B cell (primary cell): Measurements from ENCODE around the gene CCDC91. TPM values are rescaled to one million over a fixed set of nuclear protein-coding genes. Genes with fewer than 3 reads are reported as not detected.

Source experiments
- ATAC-seq: fragments of 200-7000 bp; cut with Tn5 transposase; one replicate; pipeline ENCODE4 v1.10.0; 2021; ENCODE audit warnings: low read depth, mild to moderate bottlenecking, moderate number of reproducible peaks, moderate library complexity
- CTCF ChIA-PET: fragments of 350-600 bp; sonication (Branson Sonifier 250); formaldehyde crosslinking; loops from one replicate; lab custom pipeline; 2021; ENCODE audit warnings: antibody characterized with exemption, inconsistent platforms; lab: Charles Lee
- POLR2A ChIA-PET: fragments of 350-600 bp; sonication (Branson Sonifier 250); formaldehyde crosslinking; loops from one replicate; lab custom pipeline; 2021; ENCODE audit warnings: antibody characterized with exemption; lab: Charles Lee
- DNase-seq: peaks from one replicate; pipeline ENCODE4 v3.0.0; 2013
- H2AFZ ChIP-seq: 2 replicates; pipeline ENCODE4 v1.6.1; 2012; ENCODE audit warnings: mild to moderate bottlenecking, low read depth, low read length; ENCODE audit not compliant: insufficient read depth, poor library complexity, severe bottlenecking
- H3K27ac ChIP-seq, 2 donors: 1 replicate in 1 of 2; 2 replicates in 1 of 2; pipeline ENCODE4 v1.5.1; 2012 to 2013; ENCODE audit warnings: low read length in 2 of 2, mild to moderate bottlenecking in 2 of 2, moderate library complexity in 1 of 2
- H3K27me3 ChIP-seq, 4 experiments: fragments of 200-600 bp in 1 of 4; sonication (generic) in 1 of 4; replicated peaks in 1 of 4; 1 replicate in 2 of 4; 2 replicates in 2 of 4; pipeline versions ENCODE4 v1.6.1 to v1.7.0; 2013 to 2016; ENCODE audit warnings: low read length in 3 of 4, mild to moderate bottlenecking in 2 of 4, mixed read lengths in 1 of 4, moderate library complexity in 1 of 4; ENCODE audit not compliant: insufficient read depth in 4 of 4, control insufficient read depth in 3 of 4; ENCODE audit errors: control extremely low read depth in 1 of 4
- H3K36me3 ChIP-seq, 2 experiments: replicated peaks in 1 of 2; 1 replicate in 1 of 2; 2 replicates in 1 of 2; pipeline versions ENCODE4 v1.6.1 to v1.7.1; 2013; ENCODE audit warnings: low read length in 1 of 2; ENCODE audit not compliant: insufficient read depth in 2 of 2, control insufficient read depth in 1 of 2; ENCODE audit errors: control extremely low read depth in 1 of 2, extremely low read depth in 1 of 2
- H3K4me1 ChIP-seq, 2 donors: fragments of 200-600 bp in 1 of 2; sonication (generic) in 1 of 2; 1 replicate in 1 of 2; 2 replicates in 1 of 2; pipeline versions ENCODE4 v1.5.1 to v1.6.1; 2013 to 2017; ENCODE audit warnings: low read length in 2 of 2; ENCODE audit not compliant: control insufficient read depth in 2 of 2, insufficient read depth in 2 of 2
- H3K4me2 ChIP-seq: replicated peaks from 2 replicates; pipeline ENCODE3; 2012; ENCODE audit warnings: mild to moderate bottlenecking, low read depth, low read length; ENCODE audit not compliant: poor library complexity, severe bottlenecking
- H3K4me3 ChIP-seq, 5 experiments: fragments of 200-600 bp in 1 of 5; sonication (generic) in 1 of 5; 1 replicate in 3 of 5; 2 replicates in 2 of 5; pipeline versions ENCODE4 v1.5.1 to v1.7.0; 2011 to 2016; ENCODE audit warnings: low read length in 4 of 5, mild to moderate bottlenecking in 4 of 5, low read depth in 2 of 5, control low read depth in 1 of 5, moderate library complexity in 1 of 5; ENCODE audit not compliant: insufficient read depth in 1 of 5; ENCODE audit errors: control extremely low read depth in 1 of 5, extremely low read depth in 1 of 5
- H3K79me2 ChIP-seq: fragments of 200-600 bp; sonication (generic); one replicate; pipeline ENCODE4 v1.6.0; 2016; ENCODE audit warnings: low read length; ENCODE audit not compliant: control insufficient read depth, insufficient read depth
- H3K9ac ChIP-seq: fragments of 200-600 bp; sonication (generic); 2 replicates; pipeline ENCODE4 v1.6.1; 2017; ENCODE audit warnings: mild to moderate bottlenecking, low read length, moderate library complexity
- H3K9me3 ChIP-seq, 3 donors: one replicate each; pipeline versions ENCODE4 v1.6.1 to v1.7.1; 2013; ENCODE audit warnings: low read length in 2 of 3; ENCODE audit not compliant: control insufficient read depth in 2 of 3, insufficient read depth in 1 of 3; ENCODE audit errors: control extremely low read depth in 1 of 3
- H4K20me1 ChIP-seq: 2 replicates; pipeline ENCODE4 v1.6.0; 2012; ENCODE audit warnings: mild to moderate bottlenecking, low read length; ENCODE audit not compliant: insufficient read depth, control insufficient read depth, poor library complexity, severe bottlenecking
- H3K27ac Mint-ChIP-seq: one replicate; pipeline ENCODE4 v1.8.0; 2021; ENCODE audit warnings: mixed read lengths
- H3K27me3 Mint-ChIP-seq: one replicate; pipeline ENCODE4 v1.8.0; 2021; ENCODE audit warnings: mixed read lengths
- H3K4me1 Mint-ChIP-seq: one replicate; pipeline ENCODE4 v1.8.0; 2021; ENCODE audit warnings: mixed read lengths
- H3K4me3 Mint-ChIP-seq: one replicate; pipeline ENCODE4 v1.8.0; 2021; ENCODE audit warnings: mixed read lengths
- H3K9me3 Mint-ChIP-seq: one replicate; pipeline ENCODE4 v1.8.0; 2022; ENCODE audit warnings: mixed read lengths; ENCODE audit not compliant: insufficient read depth
- CTCF ChIP-seq: fragments of 200-600 bp; IDR thresholded peaks from one replicate; pipeline ENCODE4 v1.8.0; 2022; ENCODE audit warnings: antibody characterized with exemption, mild to moderate bottlenecking
- EZH2 ChIP-seq: IDR thresholded peaks from 2 replicates; pipeline ENCODE4 v1.6.1; 2012; ENCODE audit warnings: borderline replicate concordance, low read depth, mild to moderate bottlenecking, moderate library complexity, low read length; ENCODE audit not compliant: insufficient read depth, poor library complexity, severe bottlenecking
- WGBS: methylation state at CpG from one replicate; pipeline ENCODE4 v1.1.5; 2013; ENCODE audit warnings: missing lambda C conversion rate; ENCODE audit not compliant: insufficient coverage; 5-methylcytosine and 5-hydroxymethylcytosine counted together
- intact Hi-C: fragments of 100-400 bp; cut with micrococcal nuclease; formaldehyde crosslinking; loops from one replicate; pipeline ENCODE4 v1.10.0; 2022
- polyA plus RNA-seq: library from polyadenylated mRNA; depleted of rRNA; stranded (reverse); fragments of >200 nt; gene quantifications from 2 replicates; pipeline ENCODE4 v1.2.3, GENCODE V29; 2012
- small RNA-seq: library from RNA; depleted of rRNA; stranded (forward); fragments of <200 nt; gene quantifications from one replicate; pipeline ENCODE3, GENCODE V24; 2012; ENCODE audit warnings: low replicate concordance, low read depth; ENCODE audit not compliant: insufficient read length
- total RNA-seq, 2 donors: library from RNA; stranded (reverse); fragments of 120-200 nt in 1 of 2; gene quantifications; 1 replicate in 1 of 2; 2 replicates in 1 of 2; pipeline versions ENCODE4 v1.2.3 to v1.2.4, GENCODE V29; 2013 to 2022

CCDC91 gene
- total and polyA plus RNA-seq, 2 donors (not counting 1 experiment from before 2014, with no cell fraction given) = 10.9 to 64.8 TPM

GRCh38 chr12:28591831-28592230 is 401.6 kb downstream of the CCDC91 start:
- intact Hi-C loops = no loop called here
- WGBS = 91% methylated on average over 1 of the region's 1 CpG
- ChIA-PET CTCF (no interaction called here), POLR2A (no interaction called here)
- no peak for TF ChIP-seq CTCF
- no peak for TF ChIP-seq EZH2
- Mint-ChIP-seq H3K27me3 (no peaks in the 10 kb centered on the region), H3K4me3 (no peak overlapping the region), H3K27ac (no peak overlapping the region), H3K9me3 (peaks cover 9% of the 10 kb centered on the region), H3K4me1 (no peaks in the 10 kb centered on the region)
- H3K4me3 ChIP-seq = no peak overlapping the region
- no peaks in the 10 kb centered on the region for H4K20me1 ChIP-seq
- H3K9ac ChIP-seq = no peak overlapping the region
- no peaks in the 10 kb centered on the region for H3K36me3 ChIP-seq
- peaks cover 0 to 2% (median 0%) of the 10 kb centered on the region in 4 experiments for H3K27me3 ChIP-seq
- H2AFZ ChIP-seq = no peak overlapping the region
- H3K79me2 ChIP-seq = no peaks in the 10 kb centered on the region
- DNase-seq = no peak
- peaks cover 0 to 17% (median 0%) of the 10 kb centered on the region in 3 donors for H3K9me3 ChIP-seq
- ATAC-seq = no peak
- no peaks in the 10 kb centered on the region for H3K4me1 ChIP-seq
- H3K27ac ChIP-seq = no peak overlapping the region
- no peak overlapping the region for H3K4me2 ChIP-seq

Small RNA genes within 50 kb of the gene (small RNA-seq; reads per million reads assigned to genes)
- gene RNA5SP355 (0.95 reads per million), gene RNU4-54P (not detected)

Other genes with a start within 250 kb of the CCDC91 start
- not detected in 2 replicates for gene PTHLH, start 217.7 kb upstream of the CCDC91 start, total RNA-seq
- gene PTHLH, start 217.7 kb upstream of the CCDC91 start, polyA plus RNA-seq = not detected in 2 replicates